ENCODE measurements around the gene DNAH10. TPM values are rescaled to one million over a fixed set of nuclear protein-coding genes. Genes with fewer than 3 reads are reported as not detected.

The DNAH10 gene
- total RNA-seq, 4 donors from 2014 or later, result 0.14 to 0.20 TPM; not detected in 2

DNA sequence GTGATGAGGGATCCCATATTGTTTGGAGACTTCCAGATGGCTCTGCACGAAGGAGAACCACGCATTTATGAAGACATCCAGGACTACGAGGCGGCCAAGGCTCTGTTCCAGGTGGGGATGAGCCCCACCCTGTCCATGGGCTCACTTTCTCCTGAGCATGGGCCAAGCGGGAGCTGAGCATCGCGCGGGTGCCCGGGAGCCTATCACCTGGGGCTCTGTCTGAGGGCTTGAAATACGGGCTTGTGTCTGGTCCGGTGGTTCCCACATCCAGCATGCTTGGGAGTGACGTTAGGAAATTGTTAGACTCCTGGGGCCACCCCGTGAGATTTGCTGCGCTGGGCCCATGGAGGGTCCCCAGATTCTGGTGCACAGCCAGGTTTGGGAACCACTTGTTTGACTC, 117.6 kb downstream of the DNAH10 start:
- H3K27me3 ChIP-seq, result peaks cover 22% of the 10 kb centered on the region
- no peak overlapping the region for H3K27ac ChIP-seq
- no peaks in the 10 kb centered on the region for H3K36me3 ChIP-seq
- no peaks in the 10 kb centered on the region for H3K9me3 ChIP-seq
- in situ Hi-C loops (cut with MboI; ENCODE audit: low pct_ligation_motif_present in 1 of 4, low pct_unique_long_range_greater_than_20kb in 1 of 4, low sequenced_read_pairs in 3 of 4), result no loop called here
- no peak for TF ChIP-seq EP300 (IDR thresholded peaks at IDR 0.05; ENCODE audit: low read depth)
- DNase-seq, result no peak
- intact Hi-C loops (cut with DNase I; ENCODE audit: low total_unique reads), result no loop called here
- H3K4me3 ChIP-seq, result no peak overlapping the region
- H3K4me1 ChIP-seq, result no peaks in the 10 kb centered on the region
- 87 to 91% methylated on average over 6 to 11 of the region's 14 CpGs for WGBS, 2 donors (ENCODE audit: low coverage in 1 of 2)

DNA sequence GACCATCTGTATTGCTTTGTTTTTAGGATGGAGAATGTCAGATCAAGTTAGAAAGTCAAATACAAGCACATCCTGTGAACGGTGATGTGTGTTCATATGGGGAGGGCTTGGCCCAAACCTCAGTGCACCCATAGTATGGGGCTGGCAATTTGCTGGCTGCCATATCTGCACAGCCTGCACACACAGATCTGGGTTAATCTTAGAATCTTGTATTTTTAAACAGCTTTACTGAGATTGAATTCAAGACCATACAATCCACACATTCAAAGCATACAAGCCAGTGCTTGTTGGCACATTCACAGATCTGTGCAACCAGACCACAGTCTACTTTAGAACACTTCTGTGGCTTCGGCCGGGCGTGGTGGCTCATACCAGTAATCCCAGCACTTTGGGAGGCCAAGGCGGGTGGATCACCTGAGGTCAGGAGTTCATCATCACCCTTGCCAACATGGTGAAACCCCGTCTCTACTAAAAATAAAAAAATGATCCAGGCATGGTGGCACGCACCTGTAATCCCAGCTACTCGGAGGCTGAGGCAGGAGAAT, 120.1 kb downstream of the DNAH10 start:
- no peak overlapping the region for H3K4me3 ChIP-seq
- H3K9me3 ChIP-seq, result no peaks in the 10 kb centered on the region
- no peaks in the 10 kb centered on the region for H3K36me3 ChIP-seq
- peaks cover 22% of the 10 kb centered on the region for H3K27me3 ChIP-seq
- in situ Hi-C loops (cut with MboI; ENCODE audit: low pct_ligation_motif_present in 1 of 4, low pct_unique_long_range_greater_than_20kb in 1 of 4, low sequenced_read_pairs in 3 of 4), result no loop called here
- peaks cover 0 to 3% (median 0%) of the 10 kb centered on the region in 4 donors for H3K4me1 ChIP-seq
- intact Hi-C loops (cut with DNase I; ENCODE audit: low total_unique reads), result no loop called here
- no peak overlapping the region for H3K27ac ChIP-seq
- no peak for TF ChIP-seq POLR2AphosphoS5 (IDR thresholded peaks at IDR 0.05)
- TF ChIP-seq, protein P1, sequence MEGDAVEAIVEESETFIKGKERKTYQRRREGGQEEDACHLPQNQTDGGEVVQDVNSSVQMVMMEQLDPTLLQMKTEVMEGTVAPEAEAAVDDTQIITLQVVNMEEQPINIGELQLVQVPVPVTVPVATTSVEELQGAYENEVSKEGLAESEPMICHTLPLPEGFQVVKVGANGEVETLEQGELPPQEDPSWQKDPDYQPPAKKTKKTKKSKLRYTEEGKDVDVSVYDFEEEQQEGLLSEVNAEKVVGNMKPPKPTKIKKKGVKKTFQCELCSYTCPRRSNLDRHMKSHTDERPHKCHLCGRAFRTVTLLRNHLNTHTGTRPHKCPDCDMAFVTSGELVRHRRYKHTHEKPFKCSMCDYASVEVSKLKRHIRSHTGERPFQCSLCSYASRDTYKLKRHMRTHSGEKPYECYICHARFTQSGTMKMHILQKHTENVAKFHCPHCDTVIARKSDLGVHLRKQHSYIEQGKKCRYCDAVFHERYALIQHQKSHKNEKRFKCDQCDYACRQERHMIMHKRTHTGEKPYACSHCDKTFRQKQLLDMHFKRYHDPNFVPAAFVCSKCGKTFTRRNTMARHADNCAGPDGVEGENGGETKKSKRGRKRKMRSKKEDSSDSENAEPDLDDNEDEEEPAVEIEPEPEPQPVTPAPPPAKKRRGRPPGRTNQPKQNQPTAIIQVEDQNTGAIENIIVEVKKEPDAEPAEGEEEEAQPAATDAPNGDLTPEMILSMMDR (IDR thresholded peaks at IDR 0.05), result no peak
- no peak for TF ChIP-seq EP300 (IDR thresholded peaks at IDR 0.05; ENCODE audit: low read depth)
- no peak for TF ChIP-seq POLR2A (IDR thresholded peaks at IDR 0.05)
- 69 to 80% methylated on average over 1 to 8 of the region's 8 CpGs for WGBS, 2 donors (ENCODE audit: low coverage in 1 of 2)
- no peak for DNase-seq

DNA sequence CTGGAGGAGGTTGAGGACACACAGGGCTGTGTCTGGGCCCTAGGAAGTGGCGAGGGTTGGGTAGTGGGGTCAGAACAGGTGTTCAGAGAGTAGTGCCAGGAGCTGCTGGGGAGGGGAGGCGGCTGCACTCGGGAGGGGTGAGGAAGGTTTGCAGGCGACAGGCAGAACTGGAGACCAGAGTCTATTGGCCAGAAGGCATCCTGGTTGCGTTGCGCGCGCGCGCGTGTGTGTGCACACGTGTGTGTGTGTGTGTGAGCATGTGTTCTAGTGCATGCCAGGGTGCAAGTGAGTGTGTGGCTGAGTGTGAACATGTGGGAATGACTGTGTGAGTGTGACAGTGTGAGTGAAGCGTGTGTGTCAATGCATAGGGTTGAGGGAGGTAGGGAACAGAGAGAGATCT, 124.2 kb downstream of the DNAH10 start:
- peaks cover 0 to 3% (median 0%) of the 10 kb centered on the region in 4 donors for H3K4me1 ChIP-seq
- 70 to 83% methylated on average over 2 to 13 of the region's 13 CpGs for WGBS, 2 donors (ENCODE audit: low coverage in 1 of 2)
- DNase-seq, result no peak
- H3K27me3 ChIP-seq, result peaks cover 21% of the 10 kb centered on the region
- in situ Hi-C loops (cut with MboI; ENCODE audit: low pct_ligation_motif_present in 1 of 4, low pct_unique_long_range_greater_than_20kb in 1 of 4, low sequenced_read_pairs in 3 of 4), result no loop called here
- TF ChIP-seq, protein P1 (IDR thresholded peaks at IDR 0.05), result no peak
- TF ChIP-seq EP300 (IDR thresholded peaks at IDR 0.05; ENCODE audit: low read depth) (no peak), POLR2AphosphoS5 (IDR thresholded peaks at IDR 0.05) (no peak), POLR2A (IDR thresholded peaks at IDR 0.05) (no peak)
- H3K27ac ChIP-seq, result no peak overlapping the region
- no peaks in the 10 kb centered on the region for H3K9me3 ChIP-seq
- intact Hi-C loops (cut with DNase I; ENCODE audit: low total_unique reads), result no loop called here
- H3K4me3 ChIP-seq, result no peak overlapping the region
- H3K36me3 ChIP-seq, result no peaks in the 10 kb centered on the region

DNA sequence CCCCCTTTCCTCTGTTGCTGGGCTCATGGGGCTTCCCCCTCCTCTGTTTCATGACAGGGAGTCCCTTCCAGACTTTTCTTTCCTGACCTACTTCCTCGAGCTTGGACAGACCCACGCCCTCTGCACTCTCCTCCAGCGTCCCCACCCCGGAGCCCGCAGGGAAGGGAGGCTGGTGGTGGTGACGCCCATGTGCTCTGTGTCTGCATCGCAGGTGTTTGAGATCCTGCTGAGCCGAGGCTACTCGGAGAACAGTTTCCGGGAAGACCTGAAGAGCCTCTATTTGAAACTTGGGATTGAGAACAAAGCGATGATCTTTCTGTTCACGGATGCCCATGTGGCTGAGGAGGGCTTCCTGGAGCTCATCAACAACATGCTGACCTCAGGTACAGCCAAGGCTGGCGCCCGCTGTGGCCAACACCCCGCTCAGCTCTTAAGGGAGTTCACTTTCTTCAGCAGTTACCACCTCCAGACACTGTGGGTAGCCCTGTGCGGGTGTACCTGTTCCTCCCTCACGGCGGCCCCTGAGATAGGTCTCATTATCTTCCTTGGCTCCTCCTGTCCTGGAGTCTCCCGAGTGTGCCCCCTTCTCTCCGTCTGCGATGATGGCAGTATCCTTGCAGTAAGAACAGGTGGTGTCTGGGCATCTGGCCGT, 125.0 kb downstream of the DNAH10 start:
- TF ChIP-seq, protein P1 (IDR thresholded peaks at IDR 0.05), result no peak
- TF ChIP-seq EP300 (IDR thresholded peaks at IDR 0.05; ENCODE audit: low read depth) (no peak), POLR2A (IDR thresholded peaks at IDR 0.05) (no peak), POLR2AphosphoS5 (IDR thresholded peaks at IDR 0.05) (no peak)
- Histone ChIP-seq H3K36me3 (no peaks in the 10 kb centered on the region), H3K27ac (no peak overlapping the region), H3K9me3 (no peaks in the 10 kb centered on the region), H3K27me3 (peaks cover 17% of the 10 kb centered on the region), H3K4me1 (peaks cover 0 to 3% (median 0%) of the 10 kb centered on the region in 4 donors), H3K4me3 (no peak overlapping the region)
- peak; percentile 34 for DNase-seq
- 63% methylated on average over 22 of the region's 22 CpGs; no CpG with 5 or more reads in 1 of the 2 donors for WGBS, 2 donors (ENCODE audit: low coverage in 1 of 2)
- intact Hi-C loops (cut with DNase I; ENCODE audit: low total_unique reads) (no loop called here), in situ Hi-C loops (cut with MboI; ENCODE audit: low pct_ligation_motif_present in 1 of 4, low pct_unique_long_range_greater_than_20kb in 1 of 4, low sequenced_read_pairs in 3 of 4) (no loop called here)
